Inflammatory macrophage treated with lipopolysaccharide for 1 hour (primary cell): Measurements from ENCODE around the gene LRP5.
"Not testable (repeated sequence)": the region's sequence is repeated elsewhere in the genome, so short reads cannot be mapped to it uniquely, and the experiment has no call there.

Experiments used
- DNase-seq, 2 donors: peaks; one replicate each; pipeline ENCODE4 v3.0.0-alpha.2; 2020 to 2022

LRP5 gene

GRCh38 chr11:68446046-68446725 is 133.8 kb downstream of the LRP5 start:
- DNase-seq = no peak

GRCh38 chr11:68447015-68447801 is 134.8 kb downstream of the LRP5 start:
- DNase-seq = peak; percentile 47 to 87

- peak in 1 of 2 donors; percentile 13 for DNase-seq
Measured at GRCh38 chr11:68447914-68448313, 135.5 kb downstream of the LRP5 start.

GRCh38 chr11:68448604-68449011 is 136.2 kb downstream of the LRP5 start:
- no peak for DNase-seq

GRCh38 chr11:68449951-68450350 is 137.6 kb downstream of the LRP5 start:
- no peak for DNase-seq

- no peak for DNase-seq
Measured at GRCh38 chr11:68450711-68451110, 138.3 kb downstream of the LRP5 start.

GRCh38 chr11:68454767-68455166 is 142.4 kb downstream of the LRP5 start:
- DNase-seq = no peak

- DNase-seq = no peak
Measured at GRCh38 chr11:68455485-68455884, 143.1 kb downstream of the LRP5 start.

- no peak for DNase-seq
Measured at GRCh38 chr11:68457216-68457897, 145.0 kb downstream of the LRP5 start.

- no peak for DNase-seq
Measured at GRCh38 chr11:68457898-68458249, 145.5 kb downstream of the LRP5 start.

- DNase-seq = not testable (repeated sequence)
Measured at GRCh38 chr11:68458340-68458739, 145.9 kb downstream of the LRP5 start.

GRCh38 chr11:68459886-68460740 is 147.7 kb downstream of the LRP5 start:
- peak; percentile 95 to 96 for DNase-seq

GRCh38 chr11:68460741-68461574 is 148.6 kb downstream of the LRP5 start, which contains the start of gene PPP6R3:
Gene PPP6R3, plus strand, starts transcription at chr11:68460752. Its CDS starts 76,913 bp downstream, at chr11:68537665.
- DNase-seq = no peak

- DNase-seq = no peak
Measured at GRCh38 chr11:68461575-68461917, 149.2 kb downstream of the LRP5 start.

GRCh38 chr11:68463714-68464113 is 151.3 kb downstream of the LRP5 start:
- no peak for DNase-seq

- DNase-seq = no peak
Measured at GRCh38 chr11:68467201-68467834, 154.9 kb downstream of the LRP5 start.

GRCh38 chr11:68468217-68468828 is 155.9 kb downstream of the LRP5 start:
- DNase-seq = no peak

- DNase-seq = no peak
Measured at GRCh38 chr11:68469122-68469521, 156.7 kb downstream of the LRP5 start.

GRCh38 chr11:68469642-68470041 is 157.3 kb downstream of the LRP5 start:
- no peak for DNase-seq

GRCh38 chr11:68470304-68470811 is 158.0 kb downstream of the LRP5 start:
- no peak for DNase-seq
